H1 (cell line): ENCODE results near the gene IL36A. TPM values are rescaled to one million over a fixed set of nuclear protein-coding genes. Genes with fewer than 3 reads are reported as not detected.

Experiments used
- SAP30 ChIP-seq: fragments of 300-600 bp; sonication (generic); IDR thresholded peaks from 2 replicates; pipeline ENCODE4 v1.7.1; 2012; ENCODE audit warnings: low read length, moderate library complexity, mild to moderate bottlenecking, inconsistent platforms; ENCODE audit not compliant: insufficient read depth, insufficient replicate concordance
- SUZ12 ChIP-seq: fragments of 200-600 bp; sonication (generic); IDR thresholded peaks from 2 replicates; pipeline ENCODE4 v1.6.1; 2012; ENCODE audit warnings: mild to moderate bottlenecking, inconsistent platforms, low read length, moderate library complexity, mixed read lengths
- polyA plus RNA-seq, 7 experiments: library from polyadenylated mRNA; depleted of rRNA in 3 of 7; stranded (reverse) in 5 of 7; unstranded in 2 of 7; fragments of >200 nt in 5 of 7; fragments of 200-250 nt in 2 of 7; gene quantifications; 1 replicate in 5 of 7; 2 replicates in 1 of 7; 4 replicates in 1 of 7; pipeline versions ENCODE4 v1.2.1 to v1.2.3, GENCODE V29; 2011 to 2013; ENCODE audit warnings: missing spikeins in 2 of 7, mixed read lengths in 2 of 7
- total RNA-seq: library from RNA; stranded (reverse); fragmentation: NEBNext Ultra II Directional; extraction: Animal tissue kit (Norgen Biotek cat#: 25700); gene quantifications from 2 replicates; pipeline ENCODE4 v1.2.1, GENCODE V29; 2021

IL36A gene
- total and polyA plus RNA-seq, 2 of the 8 experiments (the other 6 are each of a cell fraction or from before 2014, with no cell fraction given) = not detected

- TF ChIP-seq SUZ12 (no peak), SAP30 (no peak)
- TF ChIP-seq, all 59 proteins: peak for 0
These were observed 51.3 kb downstream of the IL36A start (continued) for GRCh38 chr2:113056521-113056920.
